Epithelial cell of esophagus (primary cell): ENCODE data around the gene PTPRE.

Source experiments
- DNase-seq: peaks from one replicate; pipeline ENCODE4 v3.0.0; 2010; ENCODE audit warnings: low read depth
- H3K4me3 ChIP-seq: 2 replicates; pipeline ENCODE4 v1.5.1; 2011; ENCODE audit warnings: mild to moderate bottlenecking, low read length, control low read depth
- CTCF ChIP-seq: IDR thresholded peaks from 2 replicates; pipeline ENCODE4 v1.5.1; 2011; ENCODE audit warnings: low read depth, mild to moderate bottlenecking, low read length, control low read depth, inconsistent platforms; ENCODE audit not compliant: insufficient read depth; ENCODE audit errors: missing control alignments

Gene PTPRE

GRCh38 chr10:128018236-128018635 lies 111.3 kb downstream of the PTPRE start:
- TF ChIP-seq CTCF, result no peak
- no peak for DNase-seq

GRCh38 chr10:128018691-128019090 lies 111.8 kb downstream of the PTPRE start:
- TF ChIP-seq CTCF, result no peak
- DNase-seq, result no peak
- no peak overlapping the region for H3K4me3 ChIP-seq

More at GRCh38 chr10:128018236-128018635, 111.3 kb downstream of the PTPRE start:
- no peak overlapping the region for H3K4me3 ChIP-seq

- DNase-seq, result no peak
- no peak for TF ChIP-seq CTCF
- no peak overlapping the region for H3K4me3 ChIP-seq
Measured at GRCh38 chr10:128022261-128023196, 115.6 kb downstream of the PTPRE start.

GRCh38 chr10:128024426-128024825 lies 117.5 kb downstream of the PTPRE start:
- DNase-seq, result no peak
- H3K4me3 ChIP-seq, result no peak overlapping the region
- TF ChIP-seq CTCF, result no peak

- H3K4me3 ChIP-seq, result no peak overlapping the region
- TF ChIP-seq CTCF, result no peak
- no peak for DNase-seq
Measured at GRCh38 chr10:128025437-128025836, 118.5 kb downstream of the PTPRE start.

GRCh38 chr10:128025951-128026350 lies 119.0 kb downstream of the PTPRE start:
- no peak for DNase-seq
- no peak for TF ChIP-seq CTCF

More at GRCh38 chr10:128025951-128026350, 119.0 kb downstream of the PTPRE start:
- H3K4me3 ChIP-seq, result no peak overlapping the region
